Colonic mucosa (tissue), 4 donors: ENCODE measurements around the gene PTGDR. TPM values are rescaled to one million over a fixed set of nuclear protein-coding genes. Genes with fewer than 3 reads are reported as not detected.

Source experiments
- DNase-seq: peaks from one replicate; pipeline ENCODE4 v3.0.0-alpha.2; 2020
- H3K27ac ChIP-seq: fragments of 200-600 bp; one replicate; pipeline ENCODE4 v1.8.0; 2021
- H3K27me3 ChIP-seq: fragments of 200-600 bp; one replicate; pipeline ENCODE4 v1.8.0; 2021
- H3K36me3 ChIP-seq: fragments of 200-600 bp; one replicate; pipeline ENCODE4 v1.8.0; 2021
- H3K4me1 ChIP-seq: fragments of 200-600 bp; one replicate; pipeline ENCODE4 v1.8.0; 2021; ENCODE audit warnings: mild to moderate bottlenecking
- H3K4me3 ChIP-seq: fragments of 200-600 bp; one replicate; pipeline ENCODE4 v1.8.0; 2021
- H3K9ac ChIP-seq, 2 donors: one replicate each; pipeline ENCODE4 v1.7.0; 2013; ENCODE audit warnings: control low read depth in 2 of 2, low read depth in 2 of 2, low read length in 2 of 2
- H3K9me3 ChIP-seq: fragments of 200-600 bp; one replicate; pipeline ENCODE4 v1.8.0; 2021
- intact Hi-C: fragments of 100-400 bp; cut with DNase I; formaldehyde crosslinking; loops from one replicate; pipeline ENCODE4 v1.14.1; 2022
- total RNA-seq, 2 donors: library from RNA; stranded (reverse); fragmentation: NEBNext Ultra II Directional in 1 of 2; extraction: Animal tissue kit (Norgen Biotek cat#: 25700) in 1 of 2; gene quantifications; one replicate each; pipeline ENCODE4 v1.2.1, GENCODE V29; 2021
- TF ChIP-seq, protein P1 (sequence below): fragments of 200-600 bp; IDR thresholded peaks from one replicate; pipeline ENCODE4 v1.8.0; 2022; ENCODE audit warnings: antibody characterized with exemption, mild to moderate bottlenecking
- donor health status: healthy.
- donor health status: DM: no; HTN: no; CAD: no.
- donor health status: DM: no; HTN: no; CAD: no.

The PTGDR gene
- total RNA-seq, 2 donors from 2014 or later: 14.4 to 32.3 TPM

DNA sequence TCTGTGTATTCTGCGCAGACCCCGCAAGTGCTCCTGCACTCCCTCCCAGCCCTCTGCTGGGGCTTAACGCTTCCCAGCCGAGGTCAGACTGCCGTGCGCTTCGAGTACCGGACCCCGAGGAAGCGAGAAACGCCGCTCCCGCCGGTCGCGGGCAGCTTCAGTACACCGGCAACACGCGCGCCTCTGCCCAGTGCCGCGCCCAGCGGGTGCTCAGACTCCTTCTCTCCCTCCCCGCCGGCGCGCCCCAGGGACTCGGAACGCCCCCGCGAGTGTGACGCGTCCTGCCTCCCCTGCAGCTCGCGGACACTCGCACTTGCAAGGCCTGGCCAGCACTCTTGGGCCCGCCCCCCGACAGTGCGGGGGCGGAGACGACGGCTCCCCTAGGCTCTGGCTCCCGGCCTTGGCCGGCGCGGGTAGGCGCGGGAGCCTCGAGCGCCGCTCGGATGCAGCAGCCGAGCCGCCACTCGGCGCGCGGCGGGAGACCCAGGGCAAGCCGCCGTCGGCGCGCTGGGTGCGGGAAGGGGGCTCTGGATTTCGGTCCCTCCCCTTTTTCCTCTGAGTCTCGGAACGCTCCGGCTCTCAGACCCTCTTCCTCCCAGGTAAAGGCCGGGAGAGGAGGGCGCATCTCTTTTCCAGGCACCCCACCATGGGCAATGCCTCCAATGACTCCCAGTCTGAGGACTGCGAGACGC is 46.6 kb downstream of the PTGDR start, which contains the start of gene PTGER2:
TSS of gene PTGER2 (plus strand) at position 410 of the 692 bp plus-strand sequence. CDS start at position 647, 237 bp downstream.
- Histone ChIP-seq H3K4me3 (peak within 1 kb of the TSS; percentile 45), H3K4me1 (no peaks in the 10 kb centered on the region), H3K9me3 (no peaks in the 10 kb centered on the region), H3K27ac (peak within 1 kb of the TSS; percentile 71), H3K9ac (peak within 1 kb of the TSS; percentile 88 to 89), H3K27me3 (no peaks in the 10 kb centered on the region), H3K36me3 (no peaks in the 10 kb centered on the region)
- TF ChIP-seq, protein P1, sequence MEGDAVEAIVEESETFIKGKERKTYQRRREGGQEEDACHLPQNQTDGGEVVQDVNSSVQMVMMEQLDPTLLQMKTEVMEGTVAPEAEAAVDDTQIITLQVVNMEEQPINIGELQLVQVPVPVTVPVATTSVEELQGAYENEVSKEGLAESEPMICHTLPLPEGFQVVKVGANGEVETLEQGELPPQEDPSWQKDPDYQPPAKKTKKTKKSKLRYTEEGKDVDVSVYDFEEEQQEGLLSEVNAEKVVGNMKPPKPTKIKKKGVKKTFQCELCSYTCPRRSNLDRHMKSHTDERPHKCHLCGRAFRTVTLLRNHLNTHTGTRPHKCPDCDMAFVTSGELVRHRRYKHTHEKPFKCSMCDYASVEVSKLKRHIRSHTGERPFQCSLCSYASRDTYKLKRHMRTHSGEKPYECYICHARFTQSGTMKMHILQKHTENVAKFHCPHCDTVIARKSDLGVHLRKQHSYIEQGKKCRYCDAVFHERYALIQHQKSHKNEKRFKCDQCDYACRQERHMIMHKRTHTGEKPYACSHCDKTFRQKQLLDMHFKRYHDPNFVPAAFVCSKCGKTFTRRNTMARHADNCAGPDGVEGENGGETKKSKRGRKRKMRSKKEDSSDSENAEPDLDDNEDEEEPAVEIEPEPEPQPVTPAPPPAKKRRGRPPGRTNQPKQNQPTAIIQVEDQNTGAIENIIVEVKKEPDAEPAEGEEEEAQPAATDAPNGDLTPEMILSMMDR: no peak
- peak; percentile 88 for DNase-seq
- intact Hi-C loops: no loop called here

DNA sequence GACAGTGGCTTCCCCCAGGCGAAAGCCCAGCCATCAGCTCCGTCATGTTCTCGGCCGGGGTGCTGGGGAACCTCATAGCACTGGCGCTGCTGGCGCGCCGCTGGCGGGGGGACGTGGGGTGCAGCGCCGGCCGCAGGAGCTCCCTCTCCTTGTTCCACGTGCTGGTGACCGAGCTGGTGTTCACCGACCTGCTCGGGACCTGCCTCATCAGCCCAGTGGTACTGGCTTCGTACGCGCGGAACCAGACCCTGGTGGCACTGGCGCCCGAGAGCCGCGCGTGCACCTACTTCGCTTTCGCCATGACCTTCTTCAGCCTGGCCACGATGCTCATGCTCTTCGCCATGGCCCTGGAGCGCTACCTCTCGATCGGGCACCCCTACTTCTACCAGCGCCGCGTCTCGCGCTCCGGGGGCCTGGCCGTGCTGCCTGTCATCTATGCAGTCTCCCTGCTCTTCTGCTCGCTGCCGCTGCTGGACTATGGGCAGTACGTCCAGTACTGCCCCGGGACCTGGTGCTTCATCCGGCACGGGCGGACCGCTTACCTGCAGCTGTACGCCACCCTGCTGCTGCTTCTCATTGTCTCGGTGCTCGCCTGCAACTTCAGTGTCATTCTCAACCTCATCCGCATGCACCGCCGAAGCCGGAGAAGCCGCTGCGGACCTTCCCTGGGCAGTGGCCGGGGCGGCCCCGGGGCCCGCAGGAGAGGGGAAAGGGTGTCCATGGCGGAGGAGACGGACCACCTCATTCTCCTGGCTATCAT is 47.3 kb downstream of the PTGDR start:
- H3K9me3 ChIP-seq: no peaks in the 10 kb centered on the region
- TF ChIP-seq, protein P1: no peak
- intact Hi-C loops: no loop called here
- no peaks in the 10 kb centered on the region for H3K27me3 ChIP-seq
- H3K27ac ChIP-seq: peak overlapping the region; percentile 71
- peak overlapping the region; percentile 88 to 89 for H3K9ac ChIP-seq
- H3K4me3 ChIP-seq: peak overlapping the region; percentile 45
- H3K36me3 ChIP-seq: no peaks in the 10 kb centered on the region
- peak; percentile 45 for DNase-seq
- no peaks in the 10 kb centered on the region for H3K4me1 ChIP-seq

DNA sequence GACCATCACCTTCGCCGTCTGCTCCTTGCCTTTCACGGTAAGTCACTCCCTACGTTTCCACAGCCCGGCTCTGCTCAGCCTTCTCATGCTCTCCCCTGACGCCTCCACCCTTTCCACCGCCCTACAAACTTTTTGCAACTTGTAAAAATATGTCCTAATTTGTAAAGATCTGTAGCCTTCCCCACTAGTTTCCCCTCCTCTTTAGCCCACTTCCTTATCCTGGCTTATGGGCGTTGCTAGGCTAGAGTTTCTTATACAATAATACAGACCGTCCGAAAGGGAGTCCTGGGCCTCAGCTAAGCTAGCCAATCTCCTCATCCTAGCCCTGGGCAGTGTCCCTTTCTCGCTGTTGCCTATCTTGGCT is 47.8 kb downstream of the PTGDR start:
- Histone ChIP-seq H3K36me3 (no peaks in the 10 kb centered on the region), H3K27ac (peak overlapping the region; percentile 71), H3K27me3 (no peaks in the 10 kb centered on the region), H3K9me3 (no peaks in the 10 kb centered on the region), H3K4me3 (peak overlapping the region; percentile 45), H3K4me1 (no peaks in the 10 kb centered on the region), H3K9ac (peak overlapping the region; percentile 88 to 89)
- TF ChIP-seq, protein P1: no peak
- DNase-seq: no peak
- intact Hi-C loops: no loop called here

- peak overlapping the region; percentile 3 for H3K27ac ChIP-seq
- H3K4me3 ChIP-seq: no peak overlapping the region
These were observed 50.6 kb downstream of the PTGDR start for GRCh38 chr14:52318062-52318461.

More at GRCh38 chr14:52318062-52318461, 50.6 kb downstream of the PTGDR start:
- intact Hi-C loops: no loop called here
- no peak overlapping the region for H3K9ac ChIP-seq
- TF ChIP-seq, protein P1: no peak
- no peak for DNase-seq
- no peaks in the 10 kb centered on the region for H3K27me3 ChIP-seq
- H3K36me3 ChIP-seq: no peaks in the 10 kb centered on the region
- no peaks in the 10 kb centered on the region for H3K4me1 ChIP-seq
- no peaks in the 10 kb centered on the region for H3K9me3 ChIP-seq
